DMS53 (cell line): ENCODE data around the gene PDP2.
"Not testable (repeated sequence)": the region's sequence is repeated elsewhere in the genome, so short reads cannot be mapped to it uniquely, and the experiment has no call there.

Experiments
- DNase-seq: peaks from one replicate; lab custom pipeline; 2025; lab: John Stamatoyannopoulos, UW

PDP2 gene

DNA sequence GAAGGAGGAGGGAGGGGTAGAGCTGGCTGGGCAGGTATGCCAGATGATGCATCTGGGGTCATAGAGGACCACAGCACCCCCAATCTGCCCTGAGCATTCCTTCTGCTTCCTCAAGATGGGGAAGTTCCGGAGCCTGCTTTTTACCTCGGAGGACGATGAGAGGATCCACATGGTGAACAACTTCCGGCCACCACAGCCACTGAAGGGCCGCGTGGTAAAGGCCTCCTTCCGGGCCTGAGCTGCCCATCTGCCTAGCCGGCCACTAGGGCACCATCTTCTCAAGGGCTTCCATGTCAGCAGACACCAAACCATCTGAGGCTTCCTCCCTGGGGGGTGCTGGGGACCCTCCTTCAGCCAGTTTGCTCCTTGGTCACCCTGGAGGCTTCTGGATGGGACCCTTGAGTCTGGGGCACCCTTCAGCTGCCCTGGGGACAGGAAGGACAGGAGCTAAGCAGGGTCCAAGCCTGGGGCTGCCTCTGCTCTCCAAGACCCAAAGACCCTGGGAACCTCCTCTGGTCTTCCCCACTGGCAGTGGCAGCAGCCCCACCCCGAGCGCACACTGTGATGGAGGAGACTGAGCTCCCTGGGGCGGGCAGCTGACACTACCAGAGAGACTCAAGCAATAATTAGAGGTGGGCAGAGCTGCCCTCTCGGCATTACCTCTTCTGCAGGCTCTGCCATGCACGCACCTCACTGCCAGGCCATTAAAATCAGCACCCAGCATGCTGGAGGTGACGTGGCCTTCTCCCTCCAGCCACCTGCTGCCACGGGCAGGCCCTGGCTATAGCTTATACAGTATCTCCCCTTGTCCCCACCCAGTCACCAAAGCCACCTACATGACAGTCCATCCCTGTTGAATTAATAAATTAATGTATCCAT is 26.8 kb upstream of the PDP2 start:
- no peak for DNase-seq

DNA sequence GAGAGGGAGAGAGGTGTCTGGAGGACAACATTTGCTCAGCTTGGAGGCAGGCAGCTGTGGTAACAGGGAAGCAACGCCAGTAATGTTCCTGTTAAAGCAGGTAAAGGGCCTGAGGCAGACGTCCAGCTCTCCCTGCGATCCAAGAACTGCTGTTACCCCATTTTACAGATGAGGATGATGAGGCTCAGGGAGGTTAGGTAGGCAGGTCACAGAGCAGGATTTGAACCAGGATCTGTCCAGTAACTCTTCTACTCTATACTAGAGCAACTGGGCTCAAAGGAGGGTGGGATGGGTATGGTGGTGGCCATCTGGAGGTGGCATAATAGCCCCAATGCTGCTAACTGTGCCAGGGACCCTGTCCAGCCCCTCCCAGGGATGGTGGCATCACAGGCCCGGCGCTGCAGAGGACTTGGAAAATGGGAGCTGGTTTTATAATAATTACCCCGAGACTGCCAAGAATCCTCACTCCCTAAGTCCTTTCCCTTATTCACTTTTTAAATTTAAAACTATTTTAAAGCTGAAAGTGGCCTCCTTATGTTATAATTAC is 24.1 kb upstream of the PDP2 start:
- DNase-seq, result no peak

DNA sequence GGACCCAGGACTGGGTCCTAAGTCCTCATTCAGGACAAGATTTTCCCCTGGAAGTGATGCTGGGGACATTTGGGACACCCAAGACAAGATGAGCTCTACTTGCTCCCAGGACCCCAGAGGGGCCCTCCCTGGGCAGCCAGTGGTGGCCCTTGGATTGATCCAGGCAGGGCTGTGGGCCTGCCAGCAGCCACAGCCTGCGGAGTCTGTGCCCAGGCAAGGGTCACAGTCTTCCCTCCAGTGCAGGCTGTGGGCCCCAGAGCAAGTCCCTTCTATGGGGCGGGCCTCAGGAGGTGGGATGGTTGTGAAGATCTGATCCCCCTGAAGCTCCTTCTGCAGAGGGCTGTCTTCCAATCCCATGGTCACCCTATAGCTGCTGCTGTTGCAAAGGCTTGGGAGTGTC is 23.5 kb upstream of the PDP2 start:
- no peak for DNase-seq

DNA sequence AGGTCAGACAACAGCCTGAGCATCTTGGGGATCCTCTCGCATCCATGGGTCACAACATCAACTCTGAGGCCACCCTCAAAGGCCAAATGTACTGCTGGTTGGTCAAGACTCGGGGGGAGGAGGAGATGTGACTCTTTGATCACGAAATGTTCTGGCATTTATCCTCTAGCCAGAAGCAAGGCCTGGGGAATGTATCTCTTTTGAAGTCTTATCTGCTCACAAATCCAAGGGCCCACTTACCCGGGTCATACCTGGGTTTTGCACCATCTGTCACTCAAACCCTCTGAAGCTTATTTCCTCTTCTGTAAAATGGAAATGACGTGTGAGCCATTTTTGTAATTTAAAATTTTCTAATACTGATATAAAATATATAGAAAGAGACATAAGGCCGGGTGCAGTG is 22.9 kb upstream of the PDP2 start:
- DNase-seq, result no peak

DNA sequence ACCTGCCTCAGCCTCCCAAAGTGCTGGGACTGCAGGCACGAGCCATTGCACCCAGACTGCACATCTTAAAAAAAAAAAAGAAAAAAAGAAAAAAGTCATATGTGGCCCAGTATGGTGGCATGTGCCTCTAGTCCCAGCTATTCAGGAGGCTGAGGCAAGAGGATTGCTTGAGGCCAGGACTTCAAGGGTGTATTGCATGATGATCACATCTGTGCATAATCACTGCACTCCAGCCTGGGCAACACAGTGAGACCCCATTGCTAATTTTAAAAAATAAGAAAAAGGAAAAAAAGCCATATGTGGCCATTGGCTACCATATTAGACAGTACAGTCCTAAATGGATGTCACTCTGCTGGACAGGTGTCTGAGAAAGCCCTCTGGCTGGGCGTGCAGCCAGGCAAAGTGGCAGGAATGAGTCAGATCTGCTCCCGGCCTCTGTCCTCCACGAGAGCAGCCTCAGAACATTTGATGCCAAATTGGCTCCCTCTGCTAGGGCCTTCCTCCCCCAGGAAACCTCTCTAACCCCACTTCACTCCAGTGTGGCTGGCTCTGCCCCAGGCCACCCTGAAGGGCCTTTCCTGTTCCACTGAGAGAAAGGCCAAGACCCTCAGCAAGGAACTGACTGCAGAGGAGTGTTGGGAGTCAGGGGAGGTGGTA is 21.4 kb upstream of the PDP2 start:
- DNase-seq, result peak; percentile 80

DNA sequence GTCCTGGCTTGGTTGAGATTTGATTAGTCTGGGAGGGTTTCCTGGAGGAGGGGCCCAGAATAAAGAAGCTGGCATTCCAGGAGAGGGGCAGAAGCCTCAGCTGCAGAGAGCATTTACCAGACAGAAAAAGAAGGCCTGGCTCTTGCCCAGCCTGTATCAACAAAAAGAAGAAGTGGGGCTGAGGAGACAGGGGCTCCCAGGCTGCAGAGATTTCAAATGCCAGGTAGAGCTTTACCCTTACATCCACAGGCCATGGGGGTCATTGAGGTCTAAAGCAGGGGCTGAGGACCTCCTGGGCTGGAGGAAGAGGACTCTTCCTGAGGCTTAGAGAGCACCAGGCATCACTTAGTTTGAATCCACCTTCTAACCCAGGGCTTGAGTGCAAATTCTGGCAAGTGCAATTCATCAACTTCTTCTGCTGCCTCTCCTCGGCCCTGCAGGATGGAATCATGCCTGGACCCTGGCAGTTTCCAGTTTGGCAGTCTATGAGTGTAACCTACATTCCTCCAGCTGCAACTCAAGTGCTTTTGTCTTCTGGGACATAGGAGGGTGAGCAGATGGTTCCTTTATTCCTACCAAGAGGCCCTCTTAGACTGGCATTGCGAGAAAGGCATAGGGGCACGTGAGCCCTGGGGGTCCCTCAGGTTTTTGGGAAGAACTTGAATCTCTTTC is 20.8 kb upstream of the PDP2 start:
- no peak for DNase-seq

DNA sequence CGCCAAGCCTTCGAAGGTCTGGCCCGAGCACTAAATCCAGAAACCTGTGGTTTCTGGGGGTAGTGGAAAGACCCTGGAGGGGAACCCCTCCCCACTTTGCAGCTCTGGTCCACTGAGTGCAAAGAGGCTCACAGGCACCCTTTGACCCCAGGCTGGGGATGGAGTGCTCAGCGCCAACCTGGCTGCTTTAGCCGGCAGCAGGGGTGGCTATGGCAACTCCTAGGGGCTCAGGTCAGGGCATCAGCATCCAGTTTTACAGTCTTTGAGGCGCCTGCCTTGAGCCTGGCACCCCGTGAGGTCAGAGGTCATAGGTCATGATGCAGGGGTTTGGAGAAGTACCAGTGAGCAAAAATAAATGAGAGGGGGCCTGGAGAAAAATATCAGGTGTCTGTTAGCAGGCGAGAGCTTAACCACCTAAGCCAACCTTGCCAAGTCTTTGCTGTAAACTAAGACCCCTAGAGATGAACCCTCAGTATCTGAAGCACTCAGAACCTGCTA is 18.2 kb upstream of the PDP2 start:
- DNase-seq, result no peak

DNA sequence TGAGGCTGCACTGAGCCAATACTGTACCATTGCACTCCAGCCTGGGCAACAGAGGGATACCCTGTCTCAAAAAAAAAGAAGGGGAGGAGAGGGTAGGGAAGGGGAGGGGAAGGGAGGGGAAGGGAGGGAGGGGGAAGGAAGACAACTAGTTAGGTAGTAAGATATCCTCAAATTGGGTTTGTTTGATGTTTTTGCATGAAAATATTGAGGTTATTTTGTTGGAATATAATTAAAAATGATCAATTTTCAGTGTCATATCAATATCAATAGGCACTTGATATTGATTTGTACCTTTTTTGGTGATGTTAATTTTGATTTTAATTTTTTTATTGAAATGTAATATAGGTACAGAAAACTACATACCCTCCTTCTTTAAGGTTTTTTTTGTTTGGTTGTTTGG is 16.6 kb upstream of the PDP2 start:
- DNase-seq, result no peak

DNA sequence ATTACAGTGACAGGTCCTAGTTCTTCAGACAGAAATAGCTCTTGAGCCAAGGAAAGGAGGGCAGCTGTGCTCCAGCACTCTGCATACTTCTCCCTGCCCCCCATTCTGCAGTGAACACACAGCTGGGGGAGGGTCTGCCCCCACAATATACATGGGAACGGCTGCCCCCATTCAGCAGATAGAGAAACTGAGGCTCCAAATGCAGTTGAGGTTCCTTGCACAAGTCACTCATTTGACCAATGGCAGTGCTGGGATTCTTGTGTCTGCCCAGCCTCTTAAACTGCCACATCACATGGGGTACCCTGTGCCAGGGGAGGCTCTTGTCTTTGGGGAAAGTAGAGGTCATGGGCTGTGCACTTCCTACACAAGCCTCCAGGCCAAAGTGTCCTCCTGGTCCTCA is 10.9 kb upstream of the PDP2 start:
- DNase-seq, result no peak

DNA sequence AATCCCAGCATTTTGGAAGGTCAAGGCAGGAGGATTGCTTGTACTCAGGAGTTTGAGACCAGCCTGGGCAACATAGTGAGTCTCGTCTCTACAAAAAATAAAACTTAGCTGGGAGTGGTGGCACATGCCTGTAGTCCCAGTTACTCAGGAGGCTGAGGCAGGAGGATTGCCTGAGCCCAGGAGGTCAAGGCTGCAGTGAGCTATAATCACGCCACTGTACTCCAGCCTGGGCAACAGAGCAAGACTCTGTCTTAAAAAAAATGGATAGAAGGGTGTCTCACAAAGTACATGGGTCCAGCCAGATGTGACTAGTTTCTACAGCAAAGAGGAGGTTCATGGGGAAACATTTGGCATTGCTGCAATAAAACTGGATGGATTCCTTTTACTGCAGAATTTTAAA is 9.0 kb upstream of the PDP2 start:
- not testable (repeated sequence) for DNase-seq

DNA sequence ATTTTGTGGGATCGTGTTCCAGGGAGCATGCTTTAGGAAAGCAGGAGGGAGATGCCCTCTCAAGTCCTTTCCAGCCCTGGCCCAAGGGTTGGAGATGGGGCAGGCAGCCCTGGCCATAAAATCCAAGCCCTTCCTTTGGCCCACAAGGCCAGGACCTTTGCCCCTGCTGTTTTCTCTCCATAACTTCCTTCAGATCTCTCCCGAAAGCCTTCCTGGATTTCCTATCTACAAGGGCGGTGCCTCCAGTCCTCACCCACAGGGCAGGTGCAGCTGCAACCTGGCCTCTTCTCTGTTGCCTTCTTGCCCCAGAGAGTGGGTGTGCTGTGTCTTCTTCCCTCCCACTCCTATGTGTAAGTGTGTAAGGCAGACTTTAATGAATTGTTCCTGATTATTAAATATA is 8.5 kb upstream of the PDP2 start:
- DNase-seq, result no peak

DNA sequence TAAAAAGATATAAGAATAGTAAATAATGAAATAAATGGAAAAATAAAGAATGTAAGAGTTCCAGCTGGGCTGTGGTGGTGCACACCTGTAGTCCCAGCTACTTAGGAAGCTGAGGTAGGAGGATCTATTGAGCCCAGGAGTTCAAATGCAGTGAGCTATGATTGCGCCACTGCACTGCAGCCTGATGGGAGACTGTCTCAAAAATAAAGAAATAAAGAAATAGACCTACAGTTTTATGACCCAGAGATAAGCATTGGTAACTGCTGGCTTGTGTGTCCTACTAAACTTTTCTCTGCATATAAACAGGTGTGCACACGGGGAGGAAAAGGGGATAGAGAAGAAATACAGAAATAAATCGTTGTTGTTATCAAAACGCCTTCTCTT is 7.8 kb upstream of the PDP2 start:
- no peak for DNase-seq

DNA sequence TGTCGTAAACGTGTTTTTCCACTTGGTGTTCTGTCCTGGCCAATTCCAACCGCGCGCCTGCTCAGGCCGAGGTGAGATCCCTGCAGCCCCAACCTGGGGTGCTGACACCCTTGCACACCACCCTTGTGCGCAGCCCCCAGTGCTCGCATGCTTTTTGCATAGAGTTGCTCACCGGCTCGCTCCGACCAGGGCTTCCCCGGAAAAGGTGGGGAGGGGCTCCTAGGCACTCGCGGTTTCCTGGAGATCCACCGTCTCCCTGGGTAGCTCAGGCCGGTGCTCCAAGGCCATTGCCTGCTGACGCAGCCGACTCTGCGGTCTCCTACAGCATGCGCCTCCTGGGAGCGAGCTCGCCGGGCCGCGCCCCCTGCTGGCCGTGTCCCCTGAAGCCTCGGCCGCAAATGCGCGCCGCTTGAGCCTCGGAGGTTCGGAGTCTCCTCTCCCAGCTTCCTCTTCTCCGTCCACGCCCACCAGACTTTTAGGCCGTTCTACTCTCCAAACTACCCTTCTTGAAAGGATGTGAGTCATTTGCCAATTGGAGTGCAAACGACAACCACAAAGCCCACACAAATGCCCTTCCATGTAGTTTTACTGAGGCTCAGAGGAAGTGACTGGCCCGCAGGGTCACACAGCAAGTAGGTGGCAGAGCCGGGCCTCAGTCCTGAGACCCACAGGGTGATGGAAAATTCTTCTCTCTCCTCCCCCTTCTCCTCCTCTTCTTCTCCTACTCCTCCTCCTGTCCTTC is 7.2 kb upstream of the PDP2 start:
- DNase-seq, result peak; percentile 91

DNA sequence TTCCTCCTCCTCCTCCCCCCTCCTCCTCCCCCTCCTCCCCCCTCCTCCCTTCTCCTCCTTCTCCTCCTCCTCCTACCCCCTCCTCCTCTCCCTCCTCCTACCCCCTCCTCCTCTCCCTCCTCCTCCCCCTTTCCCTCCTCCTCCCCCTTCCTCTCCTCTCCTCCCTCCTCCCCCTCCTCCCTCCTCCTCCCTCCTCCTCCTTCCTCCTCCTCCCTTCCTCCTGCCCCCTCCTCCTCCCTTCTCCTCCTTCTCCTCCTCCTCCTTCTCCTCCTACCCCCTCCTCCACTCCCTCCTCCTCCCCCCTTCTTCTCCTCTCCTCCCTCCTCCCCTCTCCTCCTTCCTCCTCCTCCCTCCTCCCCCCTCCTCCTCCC is 6.6 kb upstream of the PDP2 start:
- DNase-seq, result no peak

DNA sequence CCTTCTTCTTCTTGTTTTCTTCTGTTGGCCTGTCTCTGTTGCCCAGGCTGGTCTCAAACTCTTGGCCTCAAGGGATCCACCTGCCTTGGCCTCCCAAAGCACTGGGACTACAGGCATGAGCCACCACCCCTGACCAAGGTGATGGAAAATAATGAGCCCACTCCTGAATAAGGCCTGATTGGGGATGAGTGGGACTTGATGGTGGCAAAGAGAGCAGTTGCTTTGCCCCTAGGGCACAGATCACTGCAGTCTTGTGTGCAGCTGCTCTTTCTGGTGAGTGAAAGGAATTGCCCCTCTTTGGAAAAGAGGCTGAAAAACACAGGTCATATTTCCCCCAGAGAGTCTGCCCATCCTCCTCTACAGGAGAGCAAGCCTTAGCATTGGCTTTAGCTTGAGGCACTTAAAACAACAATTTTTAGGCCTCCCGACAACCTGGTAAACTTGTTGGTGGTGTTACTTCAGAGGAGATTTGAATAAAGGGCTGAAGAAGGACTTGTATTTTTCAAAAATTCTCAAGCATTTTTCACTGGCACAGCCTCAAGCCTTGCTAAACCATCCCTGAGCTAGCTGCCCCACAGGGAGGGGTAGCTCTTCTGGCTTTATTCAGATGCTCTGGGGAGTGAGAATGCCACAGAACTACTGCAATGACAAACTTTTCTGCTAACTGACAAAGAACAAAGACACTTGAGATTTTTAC is 6.1 kb upstream of the PDP2 start:
- DNase-seq, result no peak

DNA sequence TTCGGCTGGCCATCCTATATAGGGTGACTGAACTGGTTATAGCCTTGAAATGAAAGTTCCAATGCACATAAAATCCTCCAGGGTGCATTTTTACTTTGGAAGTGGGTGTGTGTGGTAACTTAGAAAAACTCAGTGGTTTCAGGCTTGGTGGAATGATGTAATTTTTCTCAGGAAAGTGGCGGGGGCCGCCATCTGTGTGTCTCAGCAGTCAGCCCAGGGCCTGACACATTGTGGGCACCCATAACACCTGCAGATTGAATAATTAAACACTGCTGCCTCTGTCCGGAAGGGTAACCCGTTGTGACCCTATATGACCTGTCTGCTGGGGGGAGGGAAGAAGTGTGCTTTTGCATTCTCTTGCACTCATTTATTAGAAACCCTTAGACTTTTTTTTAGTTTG is 2.2 kb upstream of the PDP2 start:
- no peak for DNase-seq

DNA sequence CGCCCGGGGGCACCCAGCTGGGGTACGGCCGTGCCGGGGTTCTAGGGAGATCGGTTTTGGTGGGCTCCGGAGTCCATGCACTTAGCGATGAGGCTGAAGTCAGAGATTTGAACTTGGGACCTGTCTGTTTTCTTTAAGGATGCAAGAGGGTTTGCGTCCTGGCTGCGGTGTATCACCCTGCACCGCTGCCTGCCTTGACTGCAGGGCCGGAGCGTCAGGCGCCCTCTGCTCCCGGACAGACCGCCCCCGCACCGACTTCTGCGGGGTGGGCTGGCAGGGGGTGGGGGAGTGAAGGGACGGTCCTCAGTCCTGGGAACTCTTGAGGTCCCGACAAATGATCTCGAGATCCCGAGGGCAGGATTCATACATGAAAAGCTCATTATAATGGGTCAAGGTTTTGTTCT is 701 bp downstream of the PDP2 start:
- peak; percentile 41 for DNase-seq

DNA sequence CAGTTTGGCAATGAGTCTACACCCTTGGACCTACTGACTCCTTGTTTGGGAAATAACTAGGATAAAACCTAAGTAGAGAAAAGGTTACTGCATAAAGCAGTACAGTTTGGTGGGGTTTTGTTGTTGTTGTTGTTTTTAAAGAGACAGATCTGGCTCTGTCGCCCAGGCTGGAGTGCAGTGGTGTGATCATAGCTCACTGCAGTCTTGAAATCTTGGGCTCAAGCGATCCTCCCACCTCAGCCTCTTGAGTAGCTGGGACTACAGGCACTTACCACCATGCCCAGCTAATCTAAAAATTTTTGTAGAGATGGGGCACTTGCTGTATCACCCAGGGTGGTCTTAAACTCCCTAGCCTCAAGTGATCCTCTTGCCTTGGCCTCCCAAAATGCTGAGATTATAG is 1.2 kb downstream of the PDP2 start:
- DNase-seq, result no peak

DNA sequence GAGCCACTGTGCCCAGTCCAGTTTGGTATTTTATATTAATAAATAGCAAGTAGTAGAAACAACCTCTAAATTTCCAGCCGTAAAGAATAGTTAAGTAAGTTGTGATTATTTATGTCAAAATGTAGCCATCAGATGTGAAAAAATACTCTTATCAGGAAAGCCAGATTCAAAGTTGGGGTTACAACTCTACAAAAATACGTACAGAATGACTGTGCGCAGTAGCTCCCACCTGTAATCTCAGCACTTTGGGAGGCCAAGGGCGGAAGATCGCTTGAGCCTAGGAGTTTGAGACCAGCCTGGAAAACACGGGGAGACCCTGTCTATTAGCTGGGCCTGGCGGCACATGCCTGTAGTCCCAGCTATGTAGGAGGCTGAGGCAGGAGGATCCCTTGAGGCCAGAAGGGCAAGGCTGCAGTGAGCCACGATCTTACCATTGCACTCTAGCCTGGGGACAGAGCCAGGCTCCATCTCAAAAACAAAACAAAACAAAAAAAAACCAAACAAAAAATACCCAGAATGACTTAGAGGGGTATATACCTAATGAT is 1.7 kb downstream of the PDP2 start:
- DNase-seq, result no peak

DNA sequence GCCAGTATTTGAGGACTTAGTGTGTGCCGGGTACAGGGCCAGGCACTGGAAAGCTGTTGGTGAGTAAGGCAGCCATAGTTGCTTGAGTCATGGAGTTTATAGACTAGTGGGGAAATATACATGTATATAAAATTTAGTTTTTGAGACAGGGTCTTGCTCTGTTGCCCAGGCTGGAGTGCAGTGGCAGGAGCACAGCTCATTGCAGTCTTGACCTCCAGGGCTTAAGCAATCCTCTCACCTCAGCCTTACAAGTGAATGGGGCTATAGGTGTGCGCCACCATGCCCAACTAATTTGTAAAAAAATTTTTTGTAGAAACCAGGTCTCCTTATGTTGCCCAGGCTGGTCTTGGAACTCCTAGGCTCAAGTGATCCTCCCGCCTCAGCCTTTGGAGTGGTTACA is 2.4 kb downstream of the PDP2 start:
- DNase-seq, result no peak

DNA sequence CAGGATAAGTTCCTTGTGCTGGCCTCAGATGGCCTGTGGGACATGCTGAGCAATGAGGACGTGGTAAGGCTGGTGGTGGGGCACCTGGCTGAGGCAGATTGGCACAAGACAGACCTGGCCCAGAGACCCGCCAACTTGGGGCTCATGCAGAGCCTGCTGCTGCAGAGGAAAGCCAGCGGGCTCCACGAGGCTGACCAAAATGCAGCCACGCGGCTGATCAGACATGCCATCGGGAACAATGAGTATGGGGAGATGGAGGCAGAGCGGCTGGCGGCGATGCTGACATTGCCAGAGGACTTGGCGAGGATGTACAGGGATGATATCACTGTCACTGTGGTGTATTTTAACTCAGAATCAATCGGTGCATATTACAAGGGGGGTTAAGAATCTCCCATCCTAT is 5.2 kb downstream of the PDP2 start:
- no peak for DNase-seq
